GM12878 (cell line): Measurements from ENCODE around the gene CHIT1. TPM values are rescaled to one million over a fixed set of nuclear protein-coding genes. Genes with fewer than 3 reads are reported as not detected.

Experiments used
- ATAC-seq: fragments of 200-7000 bp; cut with Tn5 transposase; 3 replicates; pipeline ENCODE4 v1.9.1; 2020; ENCODE audit warnings: mild to moderate bottlenecking, moderate library complexity
- BruUV-seq: library from RNA; stranded (reverse); fragments of 400-500 nt; replicated peaks from 2 replicates; lab custom pipeline; 2021; lab: Mats Ljungman, UMichigan
- CTCF ChIA-PET: fragments of 300-600 bp; sonication (Branson Sonifier 250); formaldehyde crosslinking; extraction: SDS; loops from one replicate; lab custom pipeline; 2021; ENCODE audit warnings: inconsistent platforms; lab: Yijun Ruan, JAX
- POLR2A ChIA-PET: fragments of 350-600 bp; formaldehyde crosslinking; extraction: SDS; loops from one replicate; lab custom pipeline; 2021; ENCODE audit warnings: inconsistent platforms; lab: Charles Lee
- RAD21 ChIA-PET: fragments of 300-600 bp; sonication (Branson Sonifier 250); formaldehyde crosslinking; loops from one replicate; lab custom pipeline; 2023; ENCODE audit warnings: antibody characterized with exemption; ENCODE audit not compliant: unreplicated experiment; lab: Charles Lee
- SMC1A ChIA-PET: fragments of 300-600 bp; sonication (Branson Sonifier 250); formaldehyde crosslinking; loops from one replicate; lab custom pipeline; 2023; ENCODE audit not compliant: unreplicated experiment, uncharacterized antibody; lab: Charles Lee
- DNase-seq: peaks from one replicate; pipeline ENCODE4 v3.0.0-alpha.2; 2011; ENCODE audit warnings: low read depth, low spot score
- FAIRE-seq: peaks from 3 replicates; lab custom pipeline; 2011; peaks lifted over from hg19 to GRCh38; lab: Jason Lieb, UNC
- H2AFZ ChIP-seq: 2 replicates; pipeline ENCODE4 v1.6.0; 2011; ENCODE audit warnings: low read depth, low read length, control low read depth; ENCODE audit not compliant: control insufficient read depth
- H3K27ac ChIP-seq: 2 replicates; pipeline ENCODE4 v1.5.1; 2011; ENCODE audit warnings: control low read depth; ENCODE audit not compliant: control insufficient read depth, insufficient read depth
- H3K27me3 ChIP-seq, 2 experiments: replicated peaks in 1 of 2; 2 replicates each; pipeline versions ENCODE4 v1.6.0 to v1.6.1; 2011; ENCODE audit warnings: low read length in 1 of 2; ENCODE audit not compliant: control insufficient read depth in 2 of 2, insufficient read depth in 2 of 2
- H3K36me3 ChIP-seq, 2 experiments: 2 replicates each; pipeline ENCODE4 v1.5.1; 2011; ENCODE audit warnings: low read length in 1 of 2; ENCODE audit not compliant: control insufficient read depth in 2 of 2, insufficient read depth in 2 of 2
- H3K4me1 ChIP-seq: 2 replicates; pipeline ENCODE4 v1.6.1; 2011; ENCODE audit warnings: mild to moderate bottlenecking, low read length, moderate library complexity, mixed read lengths; ENCODE audit not compliant: control insufficient read depth, insufficient read depth
- H3K4me2 ChIP-seq: 2 replicates; pipeline ENCODE4 v1.6.0; 2011; ENCODE audit warnings: control low read depth; ENCODE audit not compliant: control insufficient read depth, insufficient read depth
- H3K4me3 ChIP-seq: fragments of 200-600 bp; sonication (generic); 2 replicates; pipeline ENCODE4 v1.5.1; 2016
- H3K79me2 ChIP-seq: 2 replicates; pipeline ENCODE4 v1.6.0; 2011; ENCODE audit warnings: low read length; ENCODE audit not compliant: control insufficient read depth, insufficient read depth
- H3K9ac ChIP-seq: 2 replicates; pipeline ENCODE4 v1.8.0; 2011; ENCODE audit warnings: low read length, control low read depth, mixed read lengths; ENCODE audit not compliant: control insufficient read depth, insufficient read depth
- H3K9me3 ChIP-seq: replicated peaks from 3 replicates; pipeline ENCODE4 v1.5.1; 2011; ENCODE audit warnings: mild to moderate bottlenecking, low read length; ENCODE audit not compliant: control insufficient read depth, insufficient read depth
- H4K20me1 ChIP-seq: 2 replicates; pipeline ENCODE4 v1.6.0; 2011; ENCODE audit not compliant: control insufficient read depth, insufficient read depth
- BHLHE40 ChIP-seq, 2 experiments: fragments of 450-650 bp in 1 of 2; IDR thresholded peaks; 2 replicates each; pipeline ENCODE4 v1.6.1; 2011 to 2017; ENCODE audit warnings: low read depth in 2 of 2, borderline replicate concordance in 1 of 2, improper control_type of control experiment in 1 of 2, low read length in 1 of 2, mild to moderate bottlenecking in 1 of 2
- CHD2 ChIP-seq: IDR thresholded peaks from 2 replicates; pipeline ENCODE4 v1.6.1; 2011; ENCODE audit warnings: low read depth, low read length, improper control_type of control experiment, borderline replicate concordance
- EED ChIP-seq: sonication (generic); IDR thresholded peaks from 2 replicates; pipeline ENCODE4 v1.6.1; 2016; ENCODE audit warnings: antibody characterized with exemption, low read depth
- EGR1 ChIP-seq, 2 experiments: IDR thresholded peaks; 1 replicate in 1 of 2; 2 replicates in 1 of 2; pipeline ENCODE4 v1.6.1; 2011 to 2012; ENCODE audit warnings: low read depth in 2 of 2, low read length in 2 of 2, borderline replicate concordance in 1 of 2, mild to moderate bottlenecking in 1 of 2, moderate library complexity in 1 of 2
- FOS ChIP-seq: IDR thresholded peaks from 3 replicates; pipeline ENCODE4 v1.6.1; 2011; ENCODE audit warnings: borderline replicate concordance; ENCODE audit not compliant: insufficient read length; ENCODE audit errors: extremely low read depth
- GABPA ChIP-seq: IDR thresholded peaks from 2 replicates; pipeline ENCODE4 v1.6.1; 2014; ENCODE audit warnings: antibody characterized with exemption, low read depth, mild to moderate bottlenecking, inconsistent platforms
- HDAC2 ChIP-seq: fragments of 200-600 bp; sonication (generic); IDR thresholded peaks from 2 replicates; pipeline ENCODE4 v1.6.1; 2017
- IRF4 ChIP-seq: IDR thresholded peaks from 2 replicates; pipeline ENCODE4 v1.6.1; 2011; ENCODE audit warnings: low read depth, low read length
- KDM1A ChIP-seq: fragments of 200-600 bp; sonication (generic); IDR thresholded peaks from 2 replicates; pipeline ENCODE4 v1.6.1; 2016; ENCODE audit warnings: borderline replicate concordance
- PAX8 ChIP-seq: fragments of 450-650 bp; IDR thresholded peaks from 2 replicates; pipeline ENCODE4 v1.6.1; 2017; ENCODE audit warnings: mild to moderate bottlenecking, moderate library complexity
- POLR2AphosphoS5 ChIP-seq: IDR thresholded peaks from 2 replicates; pipeline ENCODE4 v1.6.1; 2011; ENCODE audit warnings: mild to moderate bottlenecking, low read length, inconsistent platforms
- RCOR1 ChIP-seq: conservative IDR thresholded peaks from 2 replicates; pipeline ENCODE4 v1.6.1; 2012; ENCODE audit warnings: low read depth, low read length, improper control_type of control experiment
- RELA ChIP-seq: fragments of 450-650 bp; IDR thresholded peaks from 2 replicates; pipeline ENCODE4 v1.8.0; 2014; ENCODE audit warnings: borderline replicate concordance; ENCODE audit not compliant: partially characterized antibody
- SMC3 ChIP-seq: IDR thresholded peaks from 2 replicates; pipeline ENCODE4 v1.6.1; 2011; ENCODE audit warnings: low read length, improper control_type of control experiment, borderline replicate concordance
- SP1 ChIP-seq: IDR thresholded peaks from one replicate; pipeline ENCODE4 v1.6.1; 2011; ENCODE audit warnings: low read depth, low read length
- in situ Hi-C: fragments of 300-500 bp; cut with MboI; formaldehyde crosslinking; loops from 9 replicates; pipeline ENCODE4 v1.14.3; 2018; ENCODE audit warnings: mixed read lengths
- intact Hi-C: fragments of 100-400 bp; cut with micrococcal nuclease; formaldehyde crosslinking; loops from one replicate; pipeline ENCODE4 v1.14.2; 2022; ENCODE audit not compliant: unreplicated experiment
- polyA plus RNA-seq, 11 experiments: library from polyadenylated mRNA; depleted of rRNA in 4 of 11; unstranded in 6 of 11; stranded (reverse) in 5 of 11; fragments of >200 nt; fragmentation: Nextera tagmentation in 4 of 11; fragmentation: Illumina TruSeq in 1 of 11; extraction: Ambion mirVana in 4 of 11; extraction: Trizol in 1 of 11; gene quantifications; 1 replicate in 1 of 11; 2 replicates in 10 of 11; pipeline versions ENCODE4 v1.2.1 to v1.2.3, GENCODE V29; 2011 to 2016; ENCODE audit warnings: inconsistent platforms in 2 of 11, missing spikeins in 2 of 11, low read depth in 1 of 11
- total RNA-seq, 4 experiments: library from RNA; depleted of rRNA in 3 of 4; stranded (reverse); fragments of >200 nt in 3 of 4; fragmentation: Illumina TruSeq in 1 of 4; extraction: Trizol in 1 of 4; gene quantifications; 2 replicates each; pipeline versions ENCODE4 v1.2.1 to v1.2.3, GENCODE V29; 2013 to 2021
- TF ChIP-seq, protein P1 (sequence below): IDR thresholded peaks from 2 replicates; pipeline ENCODE4 v1.6.1; 2011; ENCODE audit warnings: borderline replicate concordance, low read depth, mild to moderate bottlenecking, moderate library complexity, low read length; ENCODE audit not compliant: insufficient read depth, poor library complexity, severe bottlenecking
- TF ChIP-seq, protein P2 (sequence below): fragments of 450-650 bp; IDR thresholded peaks from 2 replicates; pipeline ENCODE4 v1.6.1; 2017; ENCODE audit warnings: mild to moderate bottlenecking, moderate library complexity

CHIT1 gene
- total and polyA plus RNA-seq, 10 of the 15 experiments (the other 5 are each of a cell fraction or from before 2014, with no cell fraction given): 0.02 to 2.1 (median 0.76) TPM

DNA sequence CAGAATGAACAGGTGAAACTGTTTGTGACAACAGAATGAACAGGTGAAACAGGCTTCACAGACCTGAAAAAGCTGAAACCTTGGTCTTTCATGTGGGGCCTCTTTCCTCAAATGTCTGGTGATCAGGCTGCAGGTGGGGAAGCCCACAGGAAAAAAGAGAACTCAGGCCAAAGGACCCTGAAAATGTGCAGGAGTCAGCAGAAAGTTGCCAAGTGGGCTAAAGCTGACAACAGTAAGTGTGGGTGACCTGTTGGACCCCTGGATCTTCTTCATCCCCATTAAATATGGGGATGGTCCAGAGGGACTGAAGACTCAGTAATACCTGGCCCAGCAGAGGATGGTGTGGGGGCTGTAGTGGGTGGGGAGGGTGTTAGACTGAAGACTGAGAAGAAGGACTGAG lies 9.1 kb upstream of the CHIT1 start:
- no peak for DNase-seq
- CTCF ChIA-PET: interaction anchor here (1.0 to 1.7 kb wide), 4 partner anchors 29 to 120 kb away, joined by 3 to 5 read pairs (median 3); no protein-coding TSS in a partner anchor
- H3K27me3 ChIP-seq: no peaks in the 10 kb centered on the region
- ATAC-seq: no peak
- no peaks in the 10 kb centered on the region for H3K36me3 ChIP-seq
- no peak overlapping the region for H3K27ac ChIP-seq
- peaks cover 3% of the 10 kb centered on the region; the same call in 2 of the 3 replicates for H3K9me3 ChIP-seq
- H3K4me2 ChIP-seq: no peak overlapping the region
- TF ChIP-seq HDAC2 (no peak), BHLHE40 (IDR thresholded peaks at IDR 0.05; ENCODE audit: borderline replicate concordance in 1 of 2, low read depth in 2 of 2, low read length in 1 of 2) (no peak), KDM1A (no peak), EED (no peak), IRF4 (no peak), PAX8 (no peak), POLR2AphosphoS5 (no peak), GABPA (no peak), SP1 (no peak), FOS (no peak), RCOR1 (no peak), SMC3 (no peak), RELA (no peak), EGR1 (IDR thresholded peaks at IDR 0.05; ENCODE audit: borderline replicate concordance in 1 of 2, low read depth in 2 of 2, low read length in 2 of 2) (no peak), CHD2 (no peak)
- TF ChIP-seq, protein P1, sequence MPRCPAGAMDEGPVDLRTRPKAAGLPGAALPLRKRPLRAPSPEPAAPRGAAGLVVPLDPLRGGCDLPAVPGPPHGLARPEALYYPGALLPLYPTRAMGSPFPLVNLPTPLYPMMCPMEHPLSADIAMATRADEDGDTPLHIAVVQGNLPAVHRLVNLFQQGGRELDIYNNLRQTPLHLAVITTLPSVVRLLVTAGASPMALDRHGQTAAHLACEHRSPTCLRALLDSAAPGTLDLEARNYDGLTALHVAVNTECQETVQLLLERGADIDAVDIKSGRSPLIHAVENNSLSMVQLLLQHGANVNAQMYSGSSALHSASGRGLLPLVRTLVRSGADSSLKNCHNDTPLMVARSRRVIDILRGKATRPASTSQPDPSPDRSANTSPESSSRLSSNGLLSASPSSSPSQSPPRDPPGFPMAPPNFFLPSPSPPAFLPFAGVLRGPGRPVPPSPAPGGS: no peak
- TF ChIP-seq, protein P2, sequence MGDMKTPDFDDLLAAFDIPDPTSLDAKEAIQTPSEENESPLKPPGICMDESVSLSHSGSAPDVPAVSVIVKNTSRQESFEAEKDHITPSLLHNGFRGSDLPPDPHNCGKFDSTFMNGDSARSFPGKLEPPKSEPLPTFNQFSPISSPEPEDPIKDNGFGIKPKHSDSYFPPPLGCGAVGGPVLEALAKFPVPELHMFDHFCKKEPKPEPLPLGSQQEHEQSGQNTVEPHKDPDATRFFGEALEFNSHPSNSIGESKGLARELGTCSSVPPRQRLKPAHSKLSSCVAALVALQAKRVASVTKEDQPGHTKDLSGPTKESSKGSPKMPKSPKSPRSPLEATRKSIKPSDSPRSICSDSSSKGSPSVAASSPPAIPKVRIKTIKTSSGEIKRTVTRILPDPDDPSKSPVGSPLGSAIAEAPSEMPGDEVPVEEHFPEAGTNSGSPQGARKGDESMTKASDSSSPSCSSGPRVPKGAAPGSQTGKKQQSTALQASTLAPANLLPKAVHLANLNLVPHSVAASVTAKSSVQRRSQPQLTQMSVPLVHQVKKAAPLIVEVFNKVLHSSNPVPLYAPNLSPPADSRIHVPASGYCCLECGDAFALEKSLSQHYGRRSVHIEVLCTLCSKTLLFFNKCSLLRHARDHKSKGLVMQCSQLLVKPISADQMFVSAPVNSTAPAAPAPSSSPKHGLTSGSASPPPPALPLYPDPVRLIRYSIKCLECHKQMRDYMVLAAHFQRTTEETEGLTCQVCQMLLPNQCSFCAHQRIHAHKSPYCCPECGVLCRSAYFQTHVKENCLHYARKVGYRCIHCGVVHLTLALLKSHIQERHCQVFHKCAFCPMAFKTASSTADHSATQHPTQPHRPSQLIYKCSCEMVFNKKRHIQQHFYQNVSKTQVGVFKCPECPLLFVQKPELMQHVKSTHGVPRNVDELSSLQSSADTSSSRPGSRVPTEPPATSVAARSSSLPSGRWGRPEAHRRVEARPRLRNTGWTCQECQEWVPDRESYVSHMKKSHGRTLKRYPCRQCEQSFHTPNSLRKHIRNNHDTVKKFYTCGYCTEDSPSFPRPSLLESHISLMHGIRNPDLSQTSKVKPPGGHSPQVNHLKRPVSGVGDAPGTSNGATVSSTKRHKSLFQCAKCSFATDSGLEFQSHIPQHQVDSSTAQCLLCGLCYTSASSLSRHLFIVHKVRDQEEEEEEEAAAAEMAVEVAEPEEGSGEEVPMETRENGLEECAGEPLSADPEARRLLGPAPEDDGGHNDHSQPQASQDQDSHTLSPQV: no peak
- TF ChIP-seq, all 136 proteins: peak for 0
- H3K4me1 ChIP-seq: no peaks in the 10 kb centered on the region
- SMC1A ChIA-PET: interaction anchor here (1.4 kb wide), 1 partner anchor 30 kb away, joined by 4 read pairs; no protein-coding TSS in a partner anchor
- RAD21 ChIA-PET: no interaction called here
- no peak overlapping the region for H2AFZ ChIP-seq
- FAIRE-seq: no peak
- no peaks in the 10 kb centered on the region for H3K79me2 ChIP-seq
- POLR2A ChIA-PET: no interaction called here
- no peak overlapping the region for H3K4me3 ChIP-seq
- intact Hi-C loops (no loop called here), in situ Hi-C loops (no loop called here)
- no peak overlapping the region for H3K9ac ChIP-seq
- H4K20me1 ChIP-seq: no peaks in the 10 kb centered on the region
- BruUV-seq: no TSS peak
